Measurements from ENCODE around the gene MMP10. TPM values are rescaled to one million over a fixed set of nuclear protein-coding genes. Genes with fewer than 3 reads are reported as not detected.
A peak's percentile ranks its signal among the peaks of the same experiment; 100 is the strongest.

Gene MMP10
- total RNA-seq, 1 donor from 2014 or later = 0.32 TPM

DNA sequence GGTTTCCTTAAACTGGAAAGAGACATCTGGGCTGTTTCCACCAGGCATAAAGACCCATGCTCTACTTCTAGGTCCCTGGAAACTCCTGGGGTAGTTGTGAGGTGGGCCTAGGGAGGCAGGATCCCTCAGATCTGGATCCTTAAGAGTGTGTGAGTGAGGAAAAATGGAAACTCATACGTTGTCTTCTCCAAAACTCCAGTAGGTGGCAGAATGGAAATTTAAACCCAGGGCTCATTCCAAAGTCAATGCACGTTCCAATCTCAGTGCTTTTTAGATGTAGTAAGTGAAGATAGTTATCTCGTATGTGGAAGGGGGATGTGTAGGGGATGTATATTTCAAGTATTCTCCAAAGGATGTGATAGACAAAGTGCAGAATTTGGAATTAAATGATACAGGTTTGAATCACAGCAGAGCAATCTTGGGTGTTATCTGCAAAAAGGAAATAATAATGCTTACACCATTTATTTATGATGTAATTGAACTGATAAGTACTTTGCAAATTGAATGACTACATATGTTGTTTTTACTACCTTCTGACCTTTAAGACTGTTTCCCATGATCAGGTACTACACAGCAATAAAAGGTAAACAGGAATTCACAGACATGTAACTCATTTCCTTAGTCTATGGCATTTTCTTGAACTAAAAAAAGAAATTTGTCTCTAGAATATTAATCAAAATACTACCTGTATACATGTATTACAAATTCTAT, 30.7 kb upstream of the MMP10 start:
- Histone ChIP-seq H3K27me3 (no peaks in the 10 kb centered on the region), H3K9me3 (ENCODE audit: low read depth) (no peaks in the 10 kb centered on the region), H3K36me3 (no peaks in the 10 kb centered on the region), H3K9ac (no peak overlapping the region), H3K4me1 (no peaks in the 10 kb centered on the region), H3K4me3 (no peak overlapping the region), H3K79me2 (ENCODE audit: low read depth) (no peaks in the 10 kb centered on the region), H2AFZ (replicated peaks) (no peak overlapping the region), H3F3A (ENCODE audit: low read depth) (no peaks in the 10 kb centered on the region), H3K27ac (no peak overlapping the region), H3K4me2 (no peak overlapping the region), H4K20me1 (ENCODE audit: low read depth) (no peaks in the 10 kb centered on the region)
- Mint-ChIP-seq H3K27ac (no peak overlapping the region), H3K27me3 (ENCODE audit: insufficient read depth, low read depth) (peaks cover 4% of the 10 kb centered on the region), H3K4me3 (no peak overlapping the region), H3K4me1 (no peaks in the 10 kb centered on the region), H3K9me3 (peaks cover 2% of the 10 kb centered on the region), H3K36me3 (no peaks in the 10 kb centered on the region)
- DNase-seq (ENCODE audit: low spot score) = peak; percentile 31
- TF ChIP-seq, protein P1, sequence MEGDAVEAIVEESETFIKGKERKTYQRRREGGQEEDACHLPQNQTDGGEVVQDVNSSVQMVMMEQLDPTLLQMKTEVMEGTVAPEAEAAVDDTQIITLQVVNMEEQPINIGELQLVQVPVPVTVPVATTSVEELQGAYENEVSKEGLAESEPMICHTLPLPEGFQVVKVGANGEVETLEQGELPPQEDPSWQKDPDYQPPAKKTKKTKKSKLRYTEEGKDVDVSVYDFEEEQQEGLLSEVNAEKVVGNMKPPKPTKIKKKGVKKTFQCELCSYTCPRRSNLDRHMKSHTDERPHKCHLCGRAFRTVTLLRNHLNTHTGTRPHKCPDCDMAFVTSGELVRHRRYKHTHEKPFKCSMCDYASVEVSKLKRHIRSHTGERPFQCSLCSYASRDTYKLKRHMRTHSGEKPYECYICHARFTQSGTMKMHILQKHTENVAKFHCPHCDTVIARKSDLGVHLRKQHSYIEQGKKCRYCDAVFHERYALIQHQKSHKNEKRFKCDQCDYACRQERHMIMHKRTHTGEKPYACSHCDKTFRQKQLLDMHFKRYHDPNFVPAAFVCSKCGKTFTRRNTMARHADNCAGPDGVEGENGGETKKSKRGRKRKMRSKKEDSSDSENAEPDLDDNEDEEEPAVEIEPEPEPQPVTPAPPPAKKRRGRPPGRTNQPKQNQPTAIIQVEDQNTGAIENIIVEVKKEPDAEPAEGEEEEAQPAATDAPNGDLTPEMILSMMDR (IDR thresholded peaks at IDR 0.05) = peak; percentile 54
- TF ChIP-seq EZH2 (IDR thresholded peaks at IDR 0.05) = no peak

DNA sequence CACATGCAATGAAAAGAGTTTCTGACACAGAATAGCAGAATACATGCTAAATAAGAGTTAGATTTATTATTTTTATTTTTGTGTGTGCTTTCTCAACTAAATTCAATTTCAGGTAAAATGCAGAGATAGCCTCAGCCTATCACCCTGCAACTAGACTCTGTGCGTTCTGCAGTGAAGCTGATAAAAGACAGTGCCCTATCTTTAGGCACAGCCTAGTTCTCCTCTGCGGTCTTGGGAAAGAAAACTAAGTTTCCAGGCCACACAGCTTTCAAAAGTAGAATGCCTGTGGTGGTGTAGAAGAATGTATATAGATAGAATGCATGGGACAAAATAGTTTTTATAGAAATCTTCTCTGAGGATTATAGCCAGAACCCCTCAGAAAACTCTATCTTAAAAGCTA, 29.5 kb upstream of the MMP10 start:
- Histone ChIP-seq H3K36me3 (no peaks in the 10 kb centered on the region), H3K27me3 (no peaks in the 10 kb centered on the region), H3K79me2 (ENCODE audit: low read depth) (no peaks in the 10 kb centered on the region), H4K20me1 (ENCODE audit: low read depth) (no peaks in the 10 kb centered on the region), H2AFZ (replicated peaks) (no peak overlapping the region), H3K4me2 (no peak overlapping the region), H3K4me1 (no peaks in the 10 kb centered on the region), H3F3A (ENCODE audit: low read depth) (no peaks in the 10 kb centered on the region), H3K4me3 (no peak overlapping the region), H3K27ac (no peak overlapping the region), H3K9me3 (ENCODE audit: low read depth) (no peaks in the 10 kb centered on the region), H3K9ac (no peak overlapping the region)
- no peak overlapping the region for H3K4me3 Mint-ChIP-seq
- H3K36me3 Mint-ChIP-seq = no peaks in the 10 kb centered on the region
- H3K27me3 Mint-ChIP-seq (ENCODE audit: insufficient read depth, low read depth) = peaks cover 4% of the 10 kb centered on the region
- TF ChIP-seq, protein P1 (IDR thresholded peaks at IDR 0.05) = no peak
- TF ChIP-seq EZH2 (IDR thresholded peaks at IDR 0.05) = no peak
- TF ChIP-seq EZH2phosphoT487 (IDR thresholded peaks at IDR 0.05) = no peak
- no peaks in the 10 kb centered on the region for H3K4me1 Mint-ChIP-seq
- no peak overlapping the region for H3K27ac Mint-ChIP-seq
- no peaks in the 10 kb centered on the region for H3K9me3 Mint-ChIP-seq
- DNase-seq (ENCODE audit: low spot score) = no peak

DNA sequence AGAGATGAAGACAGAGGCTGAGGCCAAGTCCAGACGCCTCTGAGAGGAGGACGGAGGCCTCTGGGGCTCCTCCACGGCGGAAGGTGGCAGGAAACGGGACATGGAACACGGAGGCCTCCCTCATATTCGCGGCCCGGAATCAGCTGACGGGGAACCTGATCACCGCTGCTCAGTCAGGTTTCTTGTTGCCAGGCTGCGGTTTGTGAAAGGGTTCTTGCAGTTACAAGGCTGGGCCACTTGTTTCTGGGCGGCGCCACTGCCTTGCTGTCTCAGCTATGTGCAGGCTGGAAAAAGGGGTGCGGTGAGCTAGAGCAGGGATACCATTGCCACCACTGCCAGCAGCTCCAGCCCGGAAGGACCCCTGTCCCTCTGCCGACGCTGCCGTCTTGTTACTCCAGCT, 27.5 kb upstream of the MMP10 start:
- H3K9me3 ChIP-seq (ENCODE audit: low read depth) = no peaks in the 10 kb centered on the region
- Mint-ChIP-seq H3K4me3 (no peak overlapping the region), H3K9me3 (no peaks in the 10 kb centered on the region), H3K36me3 (no peaks in the 10 kb centered on the region), H3K27me3 (ENCODE audit: insufficient read depth, low read depth) (peaks cover 3% of the 10 kb centered on the region), H3K27ac (no peak overlapping the region), H3K4me1 (no peaks in the 10 kb centered on the region)
- peak overlapping the region; percentile 44 for H3K4me2 ChIP-seq
- no peaks in the 10 kb centered on the region for H3K27me3 ChIP-seq
- H3K4me1 ChIP-seq = no peaks in the 10 kb centered on the region
- no peak for TF ChIP-seq EZH2 (IDR thresholded peaks at IDR 0.05)
- TF ChIP-seq, protein P1 (IDR thresholded peaks at IDR 0.05) = peak; percentile 60
- H3K27ac ChIP-seq = no peak overlapping the region
- no peaks in the 10 kb centered on the region for H4K20me1 ChIP-seq (ENCODE audit: low read depth)
- peak; percentile 77 for DNase-seq (ENCODE audit: low spot score)
- peak overlapping the region; percentile 22 for H3K4me3 ChIP-seq
- H2AFZ ChIP-seq (replicated peaks) = peak overlapping the region; percentile 97
- H3K9ac ChIP-seq = no peak overlapping the region
- no peaks in the 10 kb centered on the region for H3K36me3 ChIP-seq
- H3K79me2 ChIP-seq (ENCODE audit: low read depth) = no peaks in the 10 kb centered on the region
- no peaks in the 10 kb centered on the region for H3F3A ChIP-seq (ENCODE audit: low read depth)

Measured in neural progenitor cell (in vitro differentiated cells).